ENCODE measurements around the gene SCN1B. TPM values are rescaled to one million over a fixed set of nuclear protein-coding genes. Genes with fewer than 3 reads are reported as not detected.

The SCN1B gene
- total and polyA plus RNA-seq, 2 experiments from 2014 or later = 1.6 to 4.2 TPM

GRCh38 chr19:35008891-35009341 is 21.4 kb upstream of the SCN1B start:
- H3K4me3 ChIP-seq = no peak overlapping the region
- peaks cover 28% of the 10 kb centered on the region for H3K36me3 ChIP-seq
- H3K4me1 ChIP-seq (ENCODE audit: low read depth) = peaks cover 6% of the 10 kb centered on the region
- H3K27me3 ChIP-seq = no peaks in the 10 kb centered on the region
- no peak overlapping the region for H3K27ac ChIP-seq
- DNase-seq (ENCODE audit: low read depth in 1 of 2, low spot score in 1 of 2) = no peak
- no peaks in the 10 kb centered on the region for H3K9me3 ChIP-seq (ENCODE audit: low read depth)
- TF ChIP-seq CTCF (IDR thresholded peaks at IDR 0.05; ENCODE audit: low read depth, low read length) = no peak

DNA sequence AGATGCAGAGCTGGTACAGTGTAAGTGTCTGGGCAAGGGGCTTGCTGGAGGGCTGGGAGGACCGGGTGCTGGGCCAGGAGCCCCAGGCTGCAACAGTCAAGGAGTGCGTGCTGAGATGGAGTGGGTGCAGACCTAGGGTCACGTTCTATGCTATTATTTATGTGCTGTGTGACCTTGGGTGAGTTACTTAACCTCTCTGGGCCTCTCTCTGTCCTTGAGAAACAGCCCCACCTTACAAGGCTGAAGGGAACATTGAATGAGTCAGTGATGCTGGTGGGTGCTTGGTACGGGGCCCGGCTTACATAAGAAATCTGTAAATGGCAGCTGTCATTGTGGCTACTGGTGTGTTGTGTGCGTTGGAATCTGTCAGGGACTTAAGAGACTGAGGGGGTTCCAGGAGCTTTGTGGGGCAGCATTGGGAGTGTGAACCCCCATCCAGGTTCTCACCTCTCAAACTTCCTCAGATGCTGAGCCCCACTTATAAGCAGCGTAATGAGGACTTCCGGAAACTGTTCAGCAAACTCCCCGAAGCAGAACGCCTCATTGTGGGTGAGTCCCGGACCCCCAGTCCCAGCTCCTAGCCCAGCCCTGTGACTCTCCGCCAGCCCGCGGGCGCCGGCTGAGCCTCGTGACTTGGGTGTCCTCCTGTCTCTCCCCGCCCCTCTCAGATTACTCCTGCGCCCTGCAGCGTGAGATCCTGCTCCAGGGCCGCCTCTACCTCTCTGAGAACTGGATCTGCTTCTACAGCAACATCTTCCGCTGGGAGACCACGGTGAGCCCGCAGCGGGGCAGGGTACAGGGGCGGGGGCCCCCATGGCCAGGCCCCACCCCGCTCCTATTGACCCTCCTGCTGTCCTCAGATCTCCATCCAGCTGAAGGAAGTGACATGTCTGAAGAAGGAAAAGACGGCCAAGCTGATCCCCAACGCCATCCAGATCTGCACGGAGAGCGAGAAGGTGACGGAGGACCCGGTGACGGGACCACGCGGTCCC is 20.6 kb upstream of the SCN1B start:
- H3K27me3 ChIP-seq = no peaks in the 10 kb centered on the region
- DNase-seq (ENCODE audit: low read depth in 1 of 2, low spot score in 1 of 2) = no peak
- no peaks in the 10 kb centered on the region for H3K9me3 ChIP-seq (ENCODE audit: low read depth)
- H3K4me1 ChIP-seq (ENCODE audit: low read depth) = peaks cover 6% of the 10 kb centered on the region
- H3K27ac ChIP-seq = no peak overlapping the region
- H3K4me3 ChIP-seq = no peak overlapping the region
- TF ChIP-seq CTCF (IDR thresholded peaks at IDR 0.05; ENCODE audit: low read depth, low read length) = no peak
- peaks cover 28% of the 10 kb centered on the region for H3K36me3 ChIP-seq

DNA sequence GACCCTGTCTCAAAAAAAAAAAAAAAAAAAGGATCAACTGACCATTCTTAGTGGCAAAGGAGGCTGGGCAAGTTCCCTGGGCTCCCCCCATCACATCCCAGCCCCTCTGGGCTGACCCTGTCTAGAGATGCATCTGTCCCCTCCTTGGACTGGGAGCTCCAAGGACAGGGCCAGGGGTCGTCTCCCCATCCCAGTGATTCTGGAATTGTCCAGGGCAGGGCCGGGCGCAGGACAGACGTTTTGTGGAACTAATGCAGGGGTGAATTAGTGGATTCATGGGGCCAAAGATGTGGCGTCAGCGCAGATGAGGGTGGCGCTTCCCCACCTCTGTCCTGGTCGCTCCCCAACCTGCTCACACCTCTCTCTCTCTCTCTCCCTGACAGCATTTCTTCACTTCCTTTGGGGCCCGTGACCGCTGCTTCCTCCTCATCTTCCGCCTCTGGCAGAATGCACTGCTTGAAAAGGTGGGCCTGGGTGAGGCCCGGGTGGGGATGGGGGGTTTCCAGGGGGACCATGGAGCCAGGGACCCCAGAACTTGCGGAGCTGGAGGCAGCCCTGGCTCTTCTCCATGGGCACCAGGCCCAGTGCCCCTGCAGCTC is 19.1 kb upstream of the SCN1B start:
- DNase-seq (ENCODE audit: low read depth in 1 of 2, low spot score in 1 of 2) = no peak
- H3K4me3 ChIP-seq = no peak overlapping the region
- H3K36me3 ChIP-seq = peaks cover 36% of the 10 kb centered on the region
- TF ChIP-seq CTCF (IDR thresholded peaks at IDR 0.05; ENCODE audit: low read depth, low read length) = no peak
- H3K4me1 ChIP-seq (ENCODE audit: low read depth) = peaks cover 6% of the 10 kb centered on the region
- no peaks in the 10 kb centered on the region for H3K27me3 ChIP-seq
- no peaks in the 10 kb centered on the region for H3K9me3 ChIP-seq (ENCODE audit: low read depth)
- H3K27ac ChIP-seq = peak overlapping the region; percentile 10

- no peak for DNase-seq (ENCODE audit: low read depth in 1 of 2, low spot score in 1 of 2)
- peaks cover 39% of the 10 kb centered on the region for H3K36me3 ChIP-seq
- H3K4me3 ChIP-seq = no peak overlapping the region
- peak overlapping the region; percentile 10 for H3K27ac ChIP-seq
- TF ChIP-seq CTCF (IDR thresholded peaks at IDR 0.05; ENCODE audit: low read depth, low read length) = no peak
- no peaks in the 10 kb centered on the region for H3K27me3 ChIP-seq
- H3K4me1 ChIP-seq (ENCODE audit: low read depth) = peaks cover 6% of the 10 kb centered on the region
- no peaks in the 10 kb centered on the region for H3K9me3 ChIP-seq (ENCODE audit: low read depth)
These were observed 18.3 kb upstream of the SCN1B start for GRCh38 chr19:35011737-35012682.

Measured in cardiac muscle cell (in vitro differentiated cells and primary cell).